Activated T-cell treated with anti-CD3 and anti-CD28 coated beads, Interleukin-2, amount 50 U/mL, for 4 hours (primary cell): Measurements from ENCODE around the gene AXDND1. TPM values are rescaled to one million over a fixed set of nuclear protein-coding genes. Genes with fewer than 3 reads are reported as not detected.
A peak's percentile ranks its signal among the peaks of the same experiment; 100 is the strongest.

Experiments
- ATAC-seq, 2 donors: fragments of 200-7000 bp; cut with Tn5 transposase; one replicate each; pipeline ENCODE4 v1.10.0; 2021
- DNase-seq: peaks from one replicate; pipeline ENCODE4 v3.0.0-alpha.2; 2020
- H3K27me3 Mint-ChIP-seq: one replicate; pipeline ENCODE4 v1.8.0; 2021; ENCODE audit warnings: low read depth, mixed read lengths
- H3K36me3 Mint-ChIP-seq: one replicate; pipeline ENCODE4 v1.8.0; 2022; ENCODE audit warnings: mixed read lengths; ENCODE audit not compliant: insufficient read depth
- H3K4me1 Mint-ChIP-seq: one replicate; pipeline ENCODE4 v1.8.0; 2021; ENCODE audit warnings: low read depth, mixed read lengths
- H3K4me3 Mint-ChIP-seq: one replicate; pipeline ENCODE4 v1.8.0; 2021; ENCODE audit warnings: mild to moderate bottlenecking, moderate library complexity, mixed read lengths
- H3K9me3 Mint-ChIP-seq: one replicate; pipeline ENCODE4 v1.8.0; 2021; ENCODE audit warnings: mixed read lengths
- total RNA-seq, 3 donors: library from RNA; stranded (reverse); gene quantifications; one replicate each; pipeline ENCODE4 v1.2.1, GENCODE V29; 2021

Gene AXDND1
- total RNA-seq, 3 donors from 2014 or later, result 0.65 to 0.69 TPM; not detected in 1

DNA sequence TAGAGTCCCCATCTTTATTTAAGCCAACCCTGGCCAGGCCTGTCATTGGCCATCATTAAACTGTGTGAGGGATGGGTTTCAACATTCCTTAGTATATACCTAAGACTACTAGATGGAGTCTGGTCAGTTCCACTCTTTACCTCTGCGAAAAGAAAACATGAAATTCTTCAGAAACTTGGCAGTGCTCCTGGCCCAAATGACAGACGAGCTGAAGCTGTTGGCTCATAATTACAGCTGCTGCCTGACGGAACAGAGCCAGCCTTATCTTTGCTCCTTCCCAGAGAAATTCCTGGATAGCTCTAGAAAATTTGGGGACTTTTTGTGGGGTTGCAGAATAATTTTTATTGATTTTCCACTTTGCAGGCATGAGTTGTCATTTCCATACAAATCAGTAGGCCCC is 179.6 kb downstream of the AXDND1 start:
- Mint-ChIP-seq H3K27me3 (peaks cover 3% of the 10 kb centered on the region), H3K9me3 (no peaks in the 10 kb centered on the region), H3K4me1 (no peaks in the 10 kb centered on the region), H3K4me3 (no peak overlapping the region), H3K36me3 (no peaks in the 10 kb centered on the region)
- ATAC-seq (no peak), DNase-seq (no peak)

DNA sequence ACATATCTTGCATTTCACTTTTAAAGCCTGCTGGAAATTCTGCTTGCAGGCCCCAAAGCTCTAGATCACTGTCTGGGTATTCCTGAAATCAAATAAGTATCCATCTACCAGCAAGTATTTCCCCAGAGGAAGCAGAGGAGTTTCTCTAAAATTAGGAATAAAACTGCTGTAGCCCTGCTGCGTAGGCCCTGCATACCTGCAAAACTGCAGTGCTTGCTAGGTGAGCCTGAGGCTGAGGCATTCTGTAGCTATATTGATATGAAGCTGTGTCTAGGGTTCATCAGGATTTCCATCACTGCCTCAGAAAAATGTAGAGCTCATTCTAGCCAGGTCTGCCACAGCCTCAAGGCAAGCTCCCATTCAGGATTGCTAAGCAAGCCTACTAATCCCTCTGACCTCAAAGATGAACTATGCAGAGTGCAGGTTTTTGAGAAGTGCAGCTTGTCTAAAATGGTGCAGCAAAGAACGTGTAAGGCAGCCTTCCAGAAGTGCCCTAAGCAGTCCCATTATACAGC is 181.3 kb downstream of the AXDND1 start:
- H3K27me3 Mint-ChIP-seq, result peaks cover 3% of the 10 kb centered on the region
- no peaks in the 10 kb centered on the region for H3K4me1 Mint-ChIP-seq
- no peaks in the 10 kb centered on the region for H3K36me3 Mint-ChIP-seq
- H3K9me3 Mint-ChIP-seq, result no peaks in the 10 kb centered on the region
- ATAC-seq, result no peak
- H3K4me3 Mint-ChIP-seq, result no peak overlapping the region
- DNase-seq, result no peak

DNA sequence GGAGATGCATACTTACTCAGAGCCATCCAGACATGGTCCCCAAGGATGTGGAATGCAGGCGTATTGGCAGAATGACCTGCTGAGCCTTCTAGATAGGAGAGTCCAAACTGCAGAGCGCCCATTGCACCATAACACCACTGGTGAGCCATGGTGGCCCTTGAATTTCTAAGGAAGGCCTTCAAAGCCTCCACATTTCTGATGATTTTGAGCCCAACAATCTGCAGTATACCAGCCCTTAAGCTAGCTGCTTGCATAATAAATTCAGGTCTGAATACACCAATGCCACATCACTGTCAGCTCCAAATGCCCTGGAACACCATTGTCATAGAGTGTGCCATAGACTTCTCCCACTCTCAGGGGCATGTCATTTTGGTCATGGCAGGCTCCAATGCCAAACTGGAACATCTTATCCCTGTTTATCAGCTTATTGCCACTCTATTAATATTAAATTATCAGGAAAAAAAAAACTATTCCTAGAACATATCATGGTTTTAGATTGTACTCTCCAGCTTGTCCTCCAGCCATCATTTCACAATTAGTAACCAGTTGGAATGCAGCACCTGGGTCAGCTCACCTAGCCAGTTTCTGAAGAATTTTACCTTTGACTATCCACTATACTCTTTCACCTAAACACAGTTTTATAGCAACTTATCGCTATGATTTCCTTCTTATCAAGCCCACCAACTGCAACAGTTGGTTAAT is 183.0 kb downstream of the AXDND1 start:
- Mint-ChIP-seq H3K36me3 (no peaks in the 10 kb centered on the region), H3K4me3 (no peak overlapping the region), H3K27me3 (no peaks in the 10 kb centered on the region), H3K9me3 (no peaks in the 10 kb centered on the region), H3K4me1 (no peaks in the 10 kb centered on the region)
- ATAC-seq (no peak), DNase-seq (no peak)

- Mint-ChIP-seq H3K36me3 (no peaks in the 10 kb centered on the region), H3K4me3 (no peak overlapping the region), H3K27me3 (no peaks in the 10 kb centered on the region), H3K4me1 (no peaks in the 10 kb centered on the region), H3K9me3 (no peaks in the 10 kb centered on the region)
- ATAC-seq (no peak), DNase-seq (no peak)
Observed at GRCh38 chr1:179549368-179549700, 183.6 kb downstream of the AXDND1 start.

- DNase-seq (no peak), ATAC-seq (no peak)
- H3K27me3 Mint-ChIP-seq, result no peaks in the 10 kb centered on the region
- H3K4me1 Mint-ChIP-seq, result no peaks in the 10 kb centered on the region
- no peak overlapping the region for H3K4me3 Mint-ChIP-seq
- no peaks in the 10 kb centered on the region for H3K36me3 Mint-ChIP-seq
- no peaks in the 10 kb centered on the region for H3K9me3 Mint-ChIP-seq
Observed at GRCh38 chr1:179550746-179551682, 185.2 kb downstream of the AXDND1 start.

- H3K4me3 Mint-ChIP-seq, result no peak overlapping the region
Observed at GRCh38 chr1:179554427-179554826, 188.7 kb downstream of the AXDND1 start.

DNA sequence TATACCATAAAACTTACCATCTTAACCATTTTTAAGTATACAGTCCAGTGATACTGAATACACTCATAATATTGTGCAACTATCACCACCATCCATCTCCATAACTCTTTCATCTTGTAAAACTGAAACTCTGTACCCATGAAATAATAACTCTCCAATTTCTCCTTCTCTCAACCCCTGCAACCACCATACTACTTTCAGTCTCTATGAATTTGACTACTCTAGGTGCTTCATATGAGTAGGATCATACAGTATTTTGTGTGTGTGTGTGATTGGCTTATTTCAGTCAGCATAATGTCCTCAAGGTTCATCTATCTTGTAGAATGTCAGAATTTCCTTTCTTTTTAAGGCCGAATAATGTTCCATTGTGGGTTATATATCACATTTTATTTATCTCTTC is 192.3 kb downstream of the AXDND1 start:
- Mint-ChIP-seq H3K36me3 (no peaks in the 10 kb centered on the region), H3K4me3 (no peak overlapping the region)
- ATAC-seq, result no peak

More at GRCh38 chr1:179554427-179554826, 188.7 kb downstream of the AXDND1 start:
- no peaks in the 10 kb centered on the region for H3K9me3 Mint-ChIP-seq
- DNase-seq (no peak), ATAC-seq (no peak)
- H3K27me3 Mint-ChIP-seq, result peaks cover 2% of the 10 kb centered on the region
- H3K36me3 Mint-ChIP-seq, result no peaks in the 10 kb centered on the region
- H3K4me1 Mint-ChIP-seq, result no peaks in the 10 kb centered on the region

DNA sequence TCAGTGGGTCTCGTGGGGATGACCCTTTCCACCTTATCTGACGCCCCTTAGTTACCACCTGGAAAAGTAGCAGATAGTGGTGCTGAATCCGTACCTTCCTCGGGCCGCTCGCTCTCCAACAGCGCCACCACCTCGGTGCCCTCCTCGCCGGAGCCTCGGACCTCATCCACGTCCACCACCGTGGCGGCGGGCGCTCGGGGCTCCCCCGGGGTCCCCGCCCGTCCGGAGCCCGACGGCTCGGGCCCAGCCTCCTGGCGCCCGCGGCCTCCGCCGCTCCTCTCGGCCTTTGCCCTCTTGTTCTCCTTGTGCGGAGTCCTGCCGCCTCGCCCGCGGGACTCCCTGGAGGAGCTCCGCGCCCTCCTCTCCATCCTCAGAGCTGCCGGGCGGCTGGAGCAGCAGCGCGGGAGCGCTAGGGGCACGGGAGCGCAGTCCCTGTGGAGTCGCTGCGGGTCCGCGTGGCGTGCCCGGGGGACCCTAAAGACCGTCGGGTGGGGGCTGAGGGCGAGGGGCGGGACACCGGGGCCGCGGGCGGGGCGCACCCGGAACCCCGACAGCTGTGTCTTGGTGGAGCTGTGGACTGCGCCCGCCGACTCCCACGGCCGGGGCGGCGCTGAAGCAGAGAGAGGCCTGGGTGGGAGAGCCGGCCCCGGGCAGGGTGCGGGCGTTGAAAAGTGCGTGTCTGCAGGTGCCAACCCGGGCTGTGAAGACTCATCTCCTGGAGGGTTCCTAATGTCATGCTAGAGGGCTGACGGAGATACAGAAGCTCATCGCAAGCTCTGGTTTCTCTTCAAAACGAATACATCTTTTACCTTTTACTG is 209.9 kb downstream of the AXDND1 start, which contains the start of gene NPHS2:
Gene NPHS2, minus strand, starts transcription at position 452 of the 818 bp plus-strand sequence. Its CDS starts 84 bp downstream, at position 368.
- Mint-ChIP-seq H3K4me3 (no peak within 1 kb of the TSS), H3K27me3 (peaks cover 49% of the 10 kb centered on the region)
- ATAC-seq, result peak in 1 of 2 donors; percentile 34

More for the DNA sequence above, 192.3 kb downstream of the AXDND1 start:
- Mint-ChIP-seq H3K9me3 (no peaks in the 10 kb centered on the region), H3K4me1 (no peaks in the 10 kb centered on the region), H3K27me3 (peaks cover 6% of the 10 kb centered on the region)
- DNase-seq, result no peak

GRCh38 chr1:179576509-179576908 is 210.7 kb downstream of the AXDND1 start:
- Mint-ChIP-seq H3K36me3 (no peaks in the 10 kb centered on the region), H3K9me3 (peaks cover 4% of the 10 kb centered on the region), H3K4me3 (no peak overlapping the region), H3K4me1 (peaks cover 4% of the 10 kb centered on the region), H3K27me3 (peaks cover 49% of the 10 kb centered on the region)
- ATAC-seq (no peak), DNase-seq (no peak)

More for the DNA sequence above, 209.9 kb downstream of the AXDND1 start, which contains the start of gene NPHS2:
- H3K4me1 Mint-ChIP-seq, result peaks cover 4% of the 10 kb centered on the region
- H3K9me3 Mint-ChIP-seq, result peaks cover 5% of the 10 kb centered on the region
- H3K36me3 Mint-ChIP-seq, result no peaks in the 10 kb centered on the region
- DNase-seq, result no peak

GRCh38 chr1:179583771-179584320 is 218.1 kb downstream of the AXDND1 start:
- no peaks in the 10 kb centered on the region for H3K36me3 Mint-ChIP-seq
- H3K4me3 Mint-ChIP-seq, result no peak overlapping the region
- H3K4me1 Mint-ChIP-seq, result no peaks in the 10 kb centered on the region
- no peaks in the 10 kb centered on the region for H3K9me3 Mint-ChIP-seq
- peaks cover 45% of the 10 kb centered on the region for H3K27me3 Mint-ChIP-seq
- DNase-seq (no peak), ATAC-seq (no peak)

GRCh38 chr1:179586107-179586823 is 220.5 kb downstream of the AXDND1 start:
- DNase-seq (no peak), ATAC-seq (peak in 1 of 2 donors; percentile 14)
- H3K27me3 Mint-ChIP-seq, result peaks cover 49% of the 10 kb centered on the region
- H3K36me3 Mint-ChIP-seq, result no peaks in the 10 kb centered on the region
- H3K4me1 Mint-ChIP-seq, result no peaks in the 10 kb centered on the region
- H3K4me3 Mint-ChIP-seq, result no peak overlapping the region
- no peaks in the 10 kb centered on the region for H3K9me3 Mint-ChIP-seq

DNA sequence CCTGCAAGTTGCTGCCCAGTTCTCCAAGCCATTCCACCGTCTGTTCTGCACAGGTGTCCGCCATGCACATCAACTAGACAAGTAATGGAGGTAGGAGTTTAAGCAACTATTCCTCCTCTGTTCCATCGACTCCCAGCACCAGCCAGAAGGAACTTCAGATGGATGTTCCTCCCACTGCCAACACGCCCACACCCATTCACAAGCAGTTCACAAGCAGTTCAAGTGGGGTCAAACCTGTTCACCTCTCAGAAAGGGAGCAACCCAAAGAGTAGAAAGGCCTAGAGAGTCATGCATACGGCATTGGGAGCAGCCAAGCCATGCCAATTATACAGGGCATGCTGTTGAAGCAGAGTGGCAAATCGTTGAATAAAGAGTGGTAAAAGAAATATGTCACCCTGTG is 221.6 kb downstream of the AXDND1 start:
- no peak for DNase-seq
- no peak overlapping the region for H3K4me3 Mint-ChIP-seq
- no peaks in the 10 kb centered on the region for H3K4me1 Mint-ChIP-seq
- no peak for ATAC-seq
- H3K9me3 Mint-ChIP-seq, result no peaks in the 10 kb centered on the region
- H3K36me3 Mint-ChIP-seq, result no peaks in the 10 kb centered on the region
- peaks cover 48% of the 10 kb centered on the region for H3K27me3 Mint-ChIP-seq

DNA sequence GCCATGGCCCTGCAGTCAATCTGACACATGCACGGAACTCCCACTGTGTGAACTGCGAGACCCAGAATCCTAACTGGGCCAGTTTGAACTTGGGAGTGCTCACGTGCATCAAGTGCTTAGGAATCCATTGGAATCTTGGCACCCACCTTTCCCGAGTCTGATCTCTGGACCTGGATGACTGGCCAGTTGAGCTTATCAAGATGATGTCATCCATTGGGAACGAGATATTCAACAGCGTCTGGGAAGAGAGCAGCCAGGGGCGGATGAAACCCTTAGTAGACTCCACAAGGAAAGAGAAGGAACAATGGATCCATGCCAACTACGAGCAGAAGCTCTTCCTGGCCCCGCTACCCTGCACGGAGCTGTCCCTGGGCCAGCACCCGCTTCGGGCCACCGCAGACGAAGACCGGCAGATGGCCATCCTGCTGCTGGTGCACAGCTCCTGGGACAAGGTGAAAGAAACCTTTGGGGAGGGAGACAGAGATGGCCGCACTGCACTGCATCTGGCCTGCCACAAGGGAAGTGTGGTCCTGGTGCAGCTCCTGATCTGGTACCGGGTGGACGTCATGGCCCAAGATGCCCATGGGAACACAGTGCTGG is 222.8 kb downstream of the AXDND1 start:
- no peaks in the 10 kb centered on the region for H3K36me3 Mint-ChIP-seq
- H3K27me3 Mint-ChIP-seq, result peaks cover 49% of the 10 kb centered on the region
- DNase-seq (no peak), ATAC-seq (no peak)
- H3K9me3 Mint-ChIP-seq, result no peaks in the 10 kb centered on the region
- no peaks in the 10 kb centered on the region for H3K4me1 Mint-ChIP-seq
- H3K4me3 Mint-ChIP-seq, result no peak overlapping the region
